AG04450 (cell line): ENCODE data around the gene C11orf42. TPM values are rescaled to one million over a fixed set of nuclear protein-coding genes. Genes with fewer than 3 reads are reported as not detected.
A peak's percentile ranks its signal among the peaks of the same experiment; 100 is the strongest.

Source experiments
- CTCF ChIA-PET: fragments of 300-600, 350-600 bp; formaldehyde crosslinking; extraction: SDS; loops from one replicate; lab custom pipeline; 2022; ENCODE audit warnings: antibody characterized with exemption, inconsistent platforms; lab: Charles Lee
- POLR2A ChIA-PET: fragments of 350-600 bp; formaldehyde crosslinking; extraction: SDS; loops from one replicate; lab custom pipeline; 2021; ENCODE audit warnings: antibody characterized with exemption, inconsistent platforms; lab: Yijun Ruan, JAX
- DNase-seq: peaks from one replicate; pipeline ENCODE4 v3.0.0-alpha.2; 2011; ENCODE audit warnings: low read depth, low spot score
- H3K27ac ChIP-seq: one replicate; pipeline ENCODE4 v1.5.1; 2012; ENCODE audit warnings: low read depth, low read length, control low read depth
- H3K27me3 ChIP-seq: one replicate; pipeline ENCODE4 v1.6.0; 2012; ENCODE audit warnings: low read length; ENCODE audit not compliant: control insufficient read depth, insufficient read depth
- H3K4me3 ChIP-seq: 2 replicates; pipeline ENCODE4 v1.5.1; 2011; ENCODE audit warnings: mild to moderate bottlenecking, low read depth, low read length, control low read depth
- H3K9me3 ChIP-seq: 2 replicates; pipeline ENCODE4 v1.5.1; 2012; ENCODE audit warnings: low read length; ENCODE audit not compliant: control insufficient read depth, insufficient read depth
- polyA plus RNA-seq: library from polyadenylated mRNA; depleted of rRNA; stranded (reverse); fragments of >200 nt; gene quantifications from 2 replicates; pipeline ENCODE4 v1.2.3, GENCODE V29; 2011
- TF ChIP-seq, protein P1 (sequence below): IDR thresholded peaks from 2 replicates; pipeline ENCODE4 v1.5.1; 2011; ENCODE audit warnings: low read depth, low read length, control low read depth, inconsistent platforms

C11orf42 gene
- polyA plus RNA-seq, 1 experiment = not detected

- H3K27ac ChIP-seq = peak within 1 kb of the TSS; percentile 52
- ChIA-PET POLR2A (interaction anchor here (1.0 kb wide), 1 partner anchor 85 kb away, joined by 6 read pairs; the partner anchor contains the start of gene CAVIN3), CTCF (interaction anchor here (1.1 to 7.2 kb wide), 6 partner anchors 9 to 521 kb away, joined by 3 to 61 read pairs (median 5); no protein-coding TSS in a partner anchor)
- H3K9me3 ChIP-seq = no peaks in the 10 kb centered on the region
- TF ChIP-seq, protein P1, sequence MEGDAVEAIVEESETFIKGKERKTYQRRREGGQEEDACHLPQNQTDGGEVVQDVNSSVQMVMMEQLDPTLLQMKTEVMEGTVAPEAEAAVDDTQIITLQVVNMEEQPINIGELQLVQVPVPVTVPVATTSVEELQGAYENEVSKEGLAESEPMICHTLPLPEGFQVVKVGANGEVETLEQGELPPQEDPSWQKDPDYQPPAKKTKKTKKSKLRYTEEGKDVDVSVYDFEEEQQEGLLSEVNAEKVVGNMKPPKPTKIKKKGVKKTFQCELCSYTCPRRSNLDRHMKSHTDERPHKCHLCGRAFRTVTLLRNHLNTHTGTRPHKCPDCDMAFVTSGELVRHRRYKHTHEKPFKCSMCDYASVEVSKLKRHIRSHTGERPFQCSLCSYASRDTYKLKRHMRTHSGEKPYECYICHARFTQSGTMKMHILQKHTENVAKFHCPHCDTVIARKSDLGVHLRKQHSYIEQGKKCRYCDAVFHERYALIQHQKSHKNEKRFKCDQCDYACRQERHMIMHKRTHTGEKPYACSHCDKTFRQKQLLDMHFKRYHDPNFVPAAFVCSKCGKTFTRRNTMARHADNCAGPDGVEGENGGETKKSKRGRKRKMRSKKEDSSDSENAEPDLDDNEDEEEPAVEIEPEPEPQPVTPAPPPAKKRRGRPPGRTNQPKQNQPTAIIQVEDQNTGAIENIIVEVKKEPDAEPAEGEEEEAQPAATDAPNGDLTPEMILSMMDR = no peak
- peak within 1 kb of the TSS; percentile 99 for H3K4me3 ChIP-seq
- DNase-seq = peak; percentile 100
- H3K27me3 ChIP-seq = peaks cover 3% of the 10 kb centered on the region
Measured at GRCh38 chr11:6234387-6235107, 29.2 kb downstream of the C11orf42 start, which contains the start of gene FHIP1B. FHIP1B (minus strand) TSS chr11:6234636; CDS start chr11:6224516, 10,120 bp downstream.

- H3K27me3 ChIP-seq = peaks cover 5% of the 10 kb centered on the region
- CTCF ChIA-PET = interaction anchor here (0.8 to 7.2 kb wide), 4 partner anchors 13 to 126 kb away, joined by 4 to 61 read pairs (median 8); no protein-coding TSS in a partner anchor
- POLR2A ChIA-PET = no interaction called here
Measured at GRCh38 chr11:6237266-6237665, 31.9 kb downstream of the C11orf42 start.

DNA sequence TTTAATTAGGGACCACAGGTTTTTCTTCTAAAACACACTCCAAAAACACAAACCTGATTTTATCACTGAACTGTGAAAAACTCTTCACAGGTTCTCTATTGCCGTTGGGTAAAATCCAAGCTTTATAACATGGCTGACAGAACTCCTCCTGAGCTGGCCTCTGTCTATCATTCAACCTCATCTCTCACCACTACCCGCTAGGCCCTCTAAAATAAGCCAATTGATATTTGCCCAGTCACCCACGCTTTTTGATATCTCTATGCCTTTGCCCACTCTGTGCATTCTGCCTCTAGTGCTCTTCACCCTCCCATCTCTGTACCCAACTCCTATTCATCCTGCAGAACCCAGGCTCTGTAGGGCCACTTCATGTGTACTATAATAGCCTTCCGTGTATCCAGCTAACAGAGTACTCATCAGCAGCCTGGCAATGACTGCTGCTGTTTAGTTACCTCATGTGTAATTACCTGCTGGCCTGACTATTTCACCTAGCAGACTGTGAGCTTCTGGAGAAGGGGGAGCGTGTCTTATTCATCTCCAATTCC lies 32.5 kb downstream of the C11orf42 start:
- Histone ChIP-seq H3K9me3 (no peaks in the 10 kb centered on the region; the same call in 1 of the 2 replicates), H3K4me3 (no peak overlapping the region), H3K27ac (no peak overlapping the region), H3K27me3 (peaks cover 9% of the 10 kb centered on the region)
- TF ChIP-seq, protein P1 = no peak
- CTCF ChIA-PET = interaction anchor here (0.8 to 7.2 kb wide), 3 partner anchors 13 to 125 kb away, joined by 4 to 61 read pairs (median 8); no protein-coding TSS in a partner anchor
- no peak for DNase-seq
- POLR2A ChIA-PET = no interaction called here

More at GRCh38 chr11:6237266-6237665, 31.9 kb downstream of the C11orf42 start:
- TF ChIP-seq, protein P1 = no peak
- Histone ChIP-seq H3K27ac (no peak overlapping the region), H3K9me3 (no peaks in the 10 kb centered on the region; the same call in 1 of the 2 replicates), H3K4me3 (no peak overlapping the region)
- DNase-seq = no peak

- POLR2A ChIA-PET = no interaction called here
- TF ChIP-seq, protein P1 = no peak
- no peak for DNase-seq
- H3K4me3 ChIP-seq = no peak within 1 kb of the TSS
- no peak within 1 kb of the TSS for H3K27ac ChIP-seq
- CTCF ChIA-PET = interaction anchor here (7.2 kb wide), 1 partner anchor 12 kb away, joined by 61 read pairs; no protein-coding TSS in a partner anchor
- no peaks in the 10 kb centered on the region; the same call in 1 of the 2 replicates for H3K9me3 ChIP-seq
- H3K27me3 ChIP-seq = peaks cover 11% of the 10 kb centered on the region
Measured at GRCh38 chr11:6238902-6239301, 33.5 kb downstream of the C11orf42 start, which contains the start of gene CNGA4. CNGA4 (plus strand) TSS chr11:6239089; CDS start chr11:6239207, 118 bp downstream.
